ENCODE data around the gene ARHGAP42.

Gene ARHGAP42

DNA sequence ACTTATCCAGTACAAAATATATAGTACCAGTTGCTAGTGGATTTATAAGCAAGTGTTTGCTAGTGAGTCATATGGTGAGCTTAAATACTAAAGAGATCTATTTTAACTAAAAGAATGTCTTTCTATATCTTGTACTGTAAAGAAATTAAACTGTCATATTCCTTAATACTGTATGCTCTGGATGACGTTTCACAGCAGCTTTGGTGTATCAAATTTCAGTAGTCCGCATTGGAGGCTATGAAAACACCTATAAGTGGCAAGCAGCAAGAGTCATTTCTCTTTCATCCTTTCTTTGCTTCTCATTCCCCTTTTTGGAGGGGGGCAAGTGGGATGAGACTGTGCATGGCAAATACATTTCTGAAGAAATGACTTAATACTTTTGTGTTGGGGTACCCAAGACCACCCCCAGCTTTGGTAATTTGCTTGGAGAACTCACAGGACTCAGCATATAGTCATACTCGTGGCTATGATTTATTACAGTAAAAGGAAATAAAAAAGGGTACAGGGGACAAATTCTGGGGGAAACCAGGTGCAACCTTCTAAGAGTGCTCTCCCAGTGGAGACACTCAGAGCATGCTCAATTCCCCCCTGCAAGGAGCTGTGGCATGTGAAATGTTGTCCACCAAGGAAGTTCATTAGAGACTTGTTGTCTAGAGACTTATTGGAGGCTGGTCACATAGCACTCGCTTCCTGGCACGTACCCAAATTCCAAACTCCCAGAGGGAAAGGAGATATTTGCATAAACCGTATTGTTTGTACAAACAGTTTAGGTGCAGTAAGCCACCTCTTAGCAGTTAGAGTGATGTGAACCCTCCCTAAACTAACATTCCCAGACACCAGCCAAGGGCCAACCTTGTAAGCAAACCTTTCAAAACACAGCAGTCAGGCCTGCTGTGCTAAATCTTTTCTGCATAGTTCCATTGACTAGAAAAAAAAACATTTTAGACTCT is 231.7 kb downstream of the ARHGAP42 start:
- no peak for TF ChIP-seq EZH2phosphoT487 (IDR thresholded peaks at IDR 0.05; ENCODE audit: borderline replicate concordance, low read length)
- TF ChIP-seq, protein P1, sequence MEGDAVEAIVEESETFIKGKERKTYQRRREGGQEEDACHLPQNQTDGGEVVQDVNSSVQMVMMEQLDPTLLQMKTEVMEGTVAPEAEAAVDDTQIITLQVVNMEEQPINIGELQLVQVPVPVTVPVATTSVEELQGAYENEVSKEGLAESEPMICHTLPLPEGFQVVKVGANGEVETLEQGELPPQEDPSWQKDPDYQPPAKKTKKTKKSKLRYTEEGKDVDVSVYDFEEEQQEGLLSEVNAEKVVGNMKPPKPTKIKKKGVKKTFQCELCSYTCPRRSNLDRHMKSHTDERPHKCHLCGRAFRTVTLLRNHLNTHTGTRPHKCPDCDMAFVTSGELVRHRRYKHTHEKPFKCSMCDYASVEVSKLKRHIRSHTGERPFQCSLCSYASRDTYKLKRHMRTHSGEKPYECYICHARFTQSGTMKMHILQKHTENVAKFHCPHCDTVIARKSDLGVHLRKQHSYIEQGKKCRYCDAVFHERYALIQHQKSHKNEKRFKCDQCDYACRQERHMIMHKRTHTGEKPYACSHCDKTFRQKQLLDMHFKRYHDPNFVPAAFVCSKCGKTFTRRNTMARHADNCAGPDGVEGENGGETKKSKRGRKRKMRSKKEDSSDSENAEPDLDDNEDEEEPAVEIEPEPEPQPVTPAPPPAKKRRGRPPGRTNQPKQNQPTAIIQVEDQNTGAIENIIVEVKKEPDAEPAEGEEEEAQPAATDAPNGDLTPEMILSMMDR (IDR thresholded peaks at IDR 0.05; ENCODE audit: low read depth, low read length, poor library complexity, severe bottlenecking), result no peak
- no peak overlapping the region for H3K4me2 ChIP-seq (ENCODE audit: low read length)

GRCh38 chr11:100920593-100920992 is 233.5 kb downstream of the ARHGAP42 start:
- H3K36me3 ChIP-seq (ENCODE audit: control insufficient read depth, low read length), result no peaks in the 10 kb centered on the region
- no peak overlapping the region for H3K4me3 ChIP-seq (ENCODE audit: low read length)
- H3K9me2 ChIP-seq (replicated peaks; ENCODE audit: control insufficient read depth, low read length), result no peaks in the 10 kb centered on the region
- H3K4me1 ChIP-seq (ENCODE audit: control insufficient read depth, low read length), result no peaks in the 10 kb centered on the region
- H3K27me3 ChIP-seq (ENCODE audit: control insufficient read depth, low read length), result no peaks in the 10 kb centered on the region
- H3K27ac ChIP-seq (ENCODE audit: low read depth, low read length), result no peak overlapping the region
- no peaks in the 10 kb centered on the region for H4K20me1 ChIP-seq (ENCODE audit: control insufficient read depth, insufficient read depth, low read depth, low read length)
- H3K4me2 ChIP-seq (ENCODE audit: low read length), result no peak overlapping the region
- no peaks in the 10 kb centered on the region for H3K9me3 ChIP-seq (ENCODE audit: control insufficient read depth, insufficient read depth, low read length)
- no peak for TF ChIP-seq EZH2phosphoT487 (IDR thresholded peaks at IDR 0.05; ENCODE audit: borderline replicate concordance, low read length)
- TF ChIP-seq, protein P1 (IDR thresholded peaks at IDR 0.05; ENCODE audit: low read depth, low read length, poor library complexity, severe bottlenecking), result no peak
- H3K79me2 ChIP-seq (ENCODE audit: control insufficient read depth, low read length), result no peaks in the 10 kb centered on the region
- no peaks in the 10 kb centered on the region for H3F3A ChIP-seq (ENCODE audit: control insufficient read depth, insufficient read depth)

More for the DNA sequence above, 231.7 kb downstream of the ARHGAP42 start:
- Histone ChIP-seq H4K20me1 (ENCODE audit: control insufficient read depth, insufficient read depth, low read depth, low read length) (no peaks in the 10 kb centered on the region), H3F3A (ENCODE audit: control insufficient read depth, insufficient read depth) (no peaks in the 10 kb centered on the region), H3K9me3 (ENCODE audit: control insufficient read depth, insufficient read depth, low read length) (no peaks in the 10 kb centered on the region), H3K27ac (ENCODE audit: low read depth, low read length) (no peak overlapping the region), H3K4me1 (ENCODE audit: control insufficient read depth, low read length) (no peaks in the 10 kb centered on the region), H3K27me3 (ENCODE audit: control insufficient read depth, low read length) (no peaks in the 10 kb centered on the region), H3K79me2 (ENCODE audit: control insufficient read depth, low read length) (no peaks in the 10 kb centered on the region), H3K36me3 (ENCODE audit: control insufficient read depth, low read length) (no peaks in the 10 kb centered on the region), H3K4me3 (ENCODE audit: low read length) (no peak overlapping the region), H3K9me2 (replicated peaks; ENCODE audit: control insufficient read depth, low read length) (no peaks in the 10 kb centered on the region)

- no peaks in the 10 kb centered on the region for H3K79me2 ChIP-seq (ENCODE audit: control insufficient read depth, low read length)
- no peak for TF ChIP-seq EZH2phosphoT487 (IDR thresholded peaks at IDR 0.05; ENCODE audit: borderline replicate concordance, low read length)
- TF ChIP-seq, protein P1 (IDR thresholded peaks at IDR 0.05; ENCODE audit: low read depth, low read length, poor library complexity, severe bottlenecking), result no peak
- no peaks in the 10 kb centered on the region for H4K20me1 ChIP-seq (ENCODE audit: control insufficient read depth, insufficient read depth, low read depth, low read length)
- H3K9me3 ChIP-seq (ENCODE audit: control insufficient read depth, insufficient read depth, low read length), result no peaks in the 10 kb centered on the region
- no peaks in the 10 kb centered on the region for H3F3A ChIP-seq (ENCODE audit: control insufficient read depth, insufficient read depth)
- H3K4me2 ChIP-seq (ENCODE audit: low read length), result no peak overlapping the region
- no peak overlapping the region for H3K4me3 ChIP-seq (ENCODE audit: low read length)
- no peaks in the 10 kb centered on the region for H3K27me3 ChIP-seq (ENCODE audit: control insufficient read depth, low read length)
- H3K27ac ChIP-seq (ENCODE audit: low read depth, low read length), result no peak overlapping the region
- no peaks in the 10 kb centered on the region for H3K36me3 ChIP-seq (ENCODE audit: control insufficient read depth, low read length)
- no peaks in the 10 kb centered on the region for H3K9me2 ChIP-seq (replicated peaks; ENCODE audit: control insufficient read depth, low read length)
- H3K4me1 ChIP-seq (ENCODE audit: control insufficient read depth, low read length), result no peaks in the 10 kb centered on the region
These were observed 235.0 kb downstream of the ARHGAP42 start for GRCh38 chr11:100922121-100922520.
